BE2C (cell line): ENCODE results near the gene ARHGAP6.

Experiments
- DNase-seq: peaks from one replicate; pipeline ENCODE4 v3.0.0-alpha.2; 2020
- H3K27me3 ChIP-seq: fragments of 250-450 bp; sonication (Bioruptor Pico); 2 replicates; pipeline ENCODE4 v1.5.1; 2020; ENCODE audit warnings: mild to moderate bottlenecking
- H3K36me3 ChIP-seq: fragments of 250-450 bp; sonication (Bioruptor Pico); 2 replicates; pipeline ENCODE4 v1.5.1; 2020; ENCODE audit warnings: mild to moderate bottlenecking
- H3K4me1 ChIP-seq: fragments of 250-450 bp; sonication (Bioruptor Pico); 2 replicates; pipeline ENCODE4 v1.5.1; 2020
- H3K4me3 ChIP-seq: 2 replicates; pipeline ENCODE4 v1.5.1; 2011; ENCODE audit warnings: low read depth, low read length
- H3K9me3 ChIP-seq: fragments of 250-450 bp; sonication (Bioruptor Pico); 2 replicates; pipeline ENCODE4 v1.5.1; 2020
- CTCF ChIP-seq: IDR thresholded peaks from 2 replicates; pipeline ENCODE4 v1.5.1; 2012; ENCODE audit warnings: mild to moderate bottlenecking, low read depth, low read length

ARHGAP6 gene

GRCh38 chrX:11462648-11463047 is 203.1 kb downstream of the ARHGAP6 start:
- Histone ChIP-seq H3K27me3 (no peaks in the 10 kb centered on the region), H3K4me1 (no peaks in the 10 kb centered on the region), H3K9me3 (no peaks in the 10 kb centered on the region), H3K36me3 (no peaks in the 10 kb centered on the region), H3K4me3 (no peak overlapping the region)
- DNase-seq = no peak
- no peak for TF ChIP-seq CTCF

- H3K27me3 ChIP-seq = no peaks in the 10 kb centered on the region
- H3K9me3 ChIP-seq = no peaks in the 10 kb centered on the region
- H3K36me3 ChIP-seq = no peaks in the 10 kb centered on the region
- no peak for DNase-seq
- TF ChIP-seq CTCF = no peak
- H3K4me3 ChIP-seq = no peak overlapping the region
- H3K4me1 ChIP-seq = no peaks in the 10 kb centered on the region
Measured at GRCh38 chrX:11462136-11462535, 203.6 kb downstream of the ARHGAP6 start.

DNA sequence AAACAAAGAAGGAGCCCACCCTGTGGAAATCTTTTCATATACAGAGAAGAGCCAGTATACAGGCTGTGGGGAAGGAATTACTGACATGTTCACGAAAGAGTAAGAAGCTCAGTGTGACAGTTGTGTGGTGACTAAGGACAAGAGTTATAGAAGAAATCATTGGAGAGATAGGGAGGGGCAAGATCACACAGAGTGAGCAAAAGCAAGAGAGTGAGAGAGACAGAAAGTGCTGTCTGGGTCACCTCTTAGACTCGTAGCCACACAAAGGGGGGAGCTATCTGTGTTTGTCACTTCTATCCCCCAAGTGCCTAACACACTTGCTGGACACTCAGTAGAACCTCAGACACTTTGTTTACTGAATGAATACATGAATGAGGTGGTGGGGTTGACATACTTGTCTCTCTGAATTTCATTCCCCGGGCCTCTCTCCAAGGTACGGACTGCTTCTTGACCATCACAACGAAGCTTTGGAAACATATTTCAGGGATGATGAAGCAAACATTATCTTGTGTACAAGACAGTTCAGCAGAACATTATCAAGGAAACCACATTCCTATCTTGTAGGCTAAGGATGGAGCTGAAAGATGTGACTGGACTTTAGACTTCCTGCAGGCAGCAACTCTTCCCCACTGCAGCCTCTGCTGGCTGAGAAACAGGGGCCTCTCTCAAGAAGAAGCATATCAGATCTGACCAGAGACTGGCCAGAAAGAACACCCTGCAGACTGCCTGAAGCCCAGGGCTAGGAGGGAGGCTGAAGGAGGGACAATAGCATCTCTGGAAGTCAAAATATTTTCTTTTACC is 204.3 kb downstream of the ARHGAP6 start:
- no peak for TF ChIP-seq CTCF

DNA sequence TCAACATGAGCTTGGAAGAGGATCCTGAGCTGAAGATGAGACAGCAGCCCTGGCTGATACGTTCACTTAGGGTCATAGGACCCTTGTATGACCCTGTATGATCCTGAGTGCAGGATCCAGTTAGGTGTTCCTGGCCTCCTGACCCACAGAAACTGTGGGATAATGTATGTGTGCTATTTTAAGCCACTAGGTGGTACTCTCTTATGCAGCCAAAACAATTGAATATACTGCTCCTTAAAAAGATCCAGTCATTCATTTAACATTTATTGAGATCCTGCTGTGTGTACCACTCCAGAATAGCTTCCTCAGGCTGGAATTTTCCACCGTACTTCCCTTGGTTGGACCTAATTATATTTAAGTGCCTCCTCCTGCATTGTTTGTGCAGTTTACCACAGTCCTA is 205.4 kb downstream of the ARHGAP6 start:
- TF ChIP-seq CTCF = no peak
- no peaks in the 10 kb centered on the region for H3K4me1 ChIP-seq
- no peak overlapping the region for H3K4me3 ChIP-seq
- H3K9me3 ChIP-seq = no peaks in the 10 kb centered on the region
- DNase-seq = no peak
- no peaks in the 10 kb centered on the region for H3K27me3 ChIP-seq
- H3K36me3 ChIP-seq = no peaks in the 10 kb centered on the region

More for the DNA sequence above, 204.3 kb downstream of the ARHGAP6 start:
- no peaks in the 10 kb centered on the region for H3K4me1 ChIP-seq
- H3K4me3 ChIP-seq = no peak overlapping the region
- no peaks in the 10 kb centered on the region for H3K9me3 ChIP-seq
- no peaks in the 10 kb centered on the region for H3K27me3 ChIP-seq
- no peaks in the 10 kb centered on the region for H3K36me3 ChIP-seq
- no peak for DNase-seq

GRCh38 chrX:11458170-11458569 is 207.6 kb downstream of the ARHGAP6 start:
- Histone ChIP-seq H3K4me3 (no peak overlapping the region), H3K4me1 (no peaks in the 10 kb centered on the region), H3K27me3 (no peaks in the 10 kb centered on the region), H3K36me3 (no peaks in the 10 kb centered on the region), H3K9me3 (no peaks in the 10 kb centered on the region)
- TF ChIP-seq CTCF = no peak
- no peak for DNase-seq

DNA sequence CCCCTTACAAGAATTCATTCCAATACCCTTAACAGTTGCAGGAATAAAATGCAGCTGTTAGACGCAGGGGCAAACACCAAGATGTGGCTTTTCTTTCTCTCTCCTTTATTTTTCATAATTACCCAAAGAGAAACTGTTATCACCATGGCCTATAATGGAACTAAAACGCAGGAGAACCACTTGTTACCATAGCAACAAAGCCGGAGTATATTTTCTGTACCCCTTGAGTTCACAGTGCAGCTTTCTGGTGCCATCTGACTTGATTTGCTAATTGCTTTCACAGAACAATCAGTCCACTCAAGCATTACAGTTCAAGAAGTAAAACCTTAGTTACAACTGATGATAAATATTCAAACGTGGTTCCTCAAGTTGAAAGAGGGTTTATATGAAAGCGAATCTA is 214.6 kb downstream of the ARHGAP6 start:
- Histone ChIP-seq H3K4me1 (no peaks in the 10 kb centered on the region), H3K9me3 (no peaks in the 10 kb centered on the region), H3K36me3 (no peaks in the 10 kb centered on the region), H3K4me3 (no peak overlapping the region), H3K27me3 (no peaks in the 10 kb centered on the region)
- TF ChIP-seq CTCF = no peak
- no peak for DNase-seq
